MG63 (cell line): Measurements from ENCODE around the gene AFAP1L1. TPM values are rescaled to one million over a fixed set of nuclear protein-coding genes. Genes with fewer than 3 reads are reported as not detected.

Experiments
- DNase-seq: peaks from one replicate; pipeline ENCODE4 v3.0.0-alpha.2; 2020
- H3K27me3 ChIP-seq: fragments of 250-450 bp; sonication (Bioruptor Pico); 2 replicates; pipeline ENCODE4 v1.5.1; 2020; ENCODE audit warnings: mild to moderate bottlenecking, moderate library complexity
- H3K36me3 ChIP-seq: fragments of 250-450 bp; sonication (Bioruptor Pico); 2 replicates; pipeline ENCODE4 v1.5.1; 2020; ENCODE audit warnings: mild to moderate bottlenecking, moderate library complexity
- H3K4me3 ChIP-seq: fragments of 250-450 bp; sonication (Bioruptor Pico); 2 replicates; pipeline ENCODE4 v1.5.1; 2020; ENCODE audit warnings: mild to moderate bottlenecking, moderate library complexity
- H3K9me3 ChIP-seq: fragments of 250-450 bp; sonication (Bioruptor Pico); 2 replicates; pipeline ENCODE4 v1.5.1; 2020; ENCODE audit warnings: mild to moderate bottlenecking, moderate library complexity
- total RNA-seq: library from RNA; depleted of rRNA; stranded (reverse); fragments of >200 nt; shearing (Covaris generic); gene quantifications from 2 replicates; pipeline ENCODE4 v1.2.3, GENCODE V29; 2014; ENCODE audit warnings: low replicate concordance

The AFAP1L1 gene
- total RNA-seq, 1 experiment from 2014 or later, result 8.1 TPM

- Histone ChIP-seq H3K4me3 (no peak overlapping the region), H3K9me3 (no peaks in the 10 kb centered on the region), H3K27me3 (no peaks in the 10 kb centered on the region), H3K36me3 (no peaks in the 10 kb centered on the region)
- no peak for DNase-seq
These were observed 94.6 kb downstream of the AFAP1L1 start for GRCh38 chr5:149366169-149366729.

GRCh38 chr5:149367249-149367971, 95.8 kb downstream of the AFAP1L1 start:
- peak; percentile 60 for DNase-seq
- H3K27me3 ChIP-seq, result no peaks in the 10 kb centered on the region
- H3K4me3 ChIP-seq, result no peak overlapping the region
- no peaks in the 10 kb centered on the region for H3K9me3 ChIP-seq
- no peaks in the 10 kb centered on the region for H3K36me3 ChIP-seq

- H3K4me3 ChIP-seq, result no peak overlapping the region
- DNase-seq, result no peak
- H3K9me3 ChIP-seq, result no peaks in the 10 kb centered on the region
- H3K27me3 ChIP-seq, result no peaks in the 10 kb centered on the region
- no peaks in the 10 kb centered on the region for H3K36me3 ChIP-seq
These were observed 96.5 kb downstream of the AFAP1L1 start for GRCh38 chr5:149367972-149368645.

GRCh38 chr5:149370878-149371277, 99.2 kb downstream of the AFAP1L1 start:
- Histone ChIP-seq H3K27me3 (no peaks in the 10 kb centered on the region), H3K9me3 (no peaks in the 10 kb centered on the region), H3K36me3 (no peaks in the 10 kb centered on the region), H3K4me3 (no peak overlapping the region)
- DNase-seq, result no peak

- H3K27me3 ChIP-seq, result no peaks in the 10 kb centered on the region
- no peaks in the 10 kb centered on the region for H3K9me3 ChIP-seq
- no peaks in the 10 kb centered on the region for H3K36me3 ChIP-seq
- peak; percentile 59 for DNase-seq
- no peak overlapping the region for H3K4me3 ChIP-seq
These were observed 99.8 kb downstream of the AFAP1L1 start for GRCh38 chr5:149371296-149371962.

GRCh38 chr5:149372076-149372795, 100.6 kb downstream of the AFAP1L1 start:
- H3K27me3 ChIP-seq, result no peaks in the 10 kb centered on the region
- H3K36me3 ChIP-seq, result no peaks in the 10 kb centered on the region

GRCh38 chr5:149372932-149373331, 101.3 kb downstream of the AFAP1L1 start:
- Histone ChIP-seq H3K4me3 (no peak overlapping the region), H3K36me3 (no peaks in the 10 kb centered on the region), H3K9me3 (no peaks in the 10 kb centered on the region), H3K27me3 (no peaks in the 10 kb centered on the region)
- no peak for DNase-seq

More at GRCh38 chr5:149372076-149372795, 100.6 kb downstream of the AFAP1L1 start:
- H3K9me3 ChIP-seq, result no peaks in the 10 kb centered on the region
- no peak overlapping the region for H3K4me3 ChIP-seq
- DNase-seq, result no peak

GRCh38 chr5:149374303-149374702, 102.6 kb downstream of the AFAP1L1 start:
- H3K36me3 ChIP-seq, result no peaks in the 10 kb centered on the region
- H3K27me3 ChIP-seq, result no peaks in the 10 kb centered on the region
- H3K9me3 ChIP-seq, result no peaks in the 10 kb centered on the region
- H3K4me3 ChIP-seq, result no peak overlapping the region
- no peak for DNase-seq

GRCh38 chr5:149374801-149375200, 103.1 kb downstream of the AFAP1L1 start:
- no peaks in the 10 kb centered on the region for H3K27me3 ChIP-seq
- no peak for DNase-seq
- H3K36me3 ChIP-seq, result no peaks in the 10 kb centered on the region
- no peaks in the 10 kb centered on the region for H3K9me3 ChIP-seq
- H3K4me3 ChIP-seq, result no peak overlapping the region

GRCh38 chr5:149375434-149375833, 103.8 kb downstream of the AFAP1L1 start:
- no peaks in the 10 kb centered on the region for H3K27me3 ChIP-seq
- H3K36me3 ChIP-seq, result no peaks in the 10 kb centered on the region
- no peaks in the 10 kb centered on the region for H3K9me3 ChIP-seq
- DNase-seq, result no peak
- no peak overlapping the region for H3K4me3 ChIP-seq

GRCh38 chr5:149376104-149376503, 104.4 kb downstream of the AFAP1L1 start:
- no peak overlapping the region for H3K4me3 ChIP-seq
- no peaks in the 10 kb centered on the region for H3K36me3 ChIP-seq
- DNase-seq, result no peak
- no peaks in the 10 kb centered on the region for H3K27me3 ChIP-seq
- no peaks in the 10 kb centered on the region for H3K9me3 ChIP-seq

- Histone ChIP-seq H3K9me3 (no peaks in the 10 kb centered on the region), H3K36me3 (no peaks in the 10 kb centered on the region), H3K4me3 (no peak overlapping the region), H3K27me3 (no peaks in the 10 kb centered on the region)
- no peak for DNase-seq
These were observed 105.2 kb downstream of the AFAP1L1 start for GRCh38 chr5:149376711-149377447.

- no peaks in the 10 kb centered on the region for H3K9me3 ChIP-seq
- no peaks in the 10 kb centered on the region for H3K27me3 ChIP-seq
- no peak overlapping the region for H3K4me3 ChIP-seq
- H3K36me3 ChIP-seq, result no peaks in the 10 kb centered on the region
- no peak for DNase-seq
These were observed 106.7 kb downstream of the AFAP1L1 start for GRCh38 chr5:149378241-149378820.

GRCh38 chr5:149379177-149379761, 107.6 kb downstream of the AFAP1L1 start, which contains the start of gene IL17B:
Gene IL17B (minus strand): TSS chr5:149379292. CDS start chr5:149379225, 67 bp downstream.
- Histone ChIP-seq H3K9me3 (no peaks in the 10 kb centered on the region), H3K36me3 (no peaks in the 10 kb centered on the region), H3K27me3 (no peaks in the 10 kb centered on the region), H3K4me3 (no peak within 1 kb of the TSS)
- no peak for DNase-seq

- no peaks in the 10 kb centered on the region for H3K9me3 ChIP-seq
- DNase-seq, result no peak
- H3K27me3 ChIP-seq, result no peaks in the 10 kb centered on the region
- H3K4me3 ChIP-seq, result no peak overlapping the region
- no peaks in the 10 kb centered on the region for H3K36me3 ChIP-seq
These were observed 108.2 kb downstream of the AFAP1L1 start for GRCh38 chr5:149379818-149380374.
